NCI-H1436 (cell line): ENCODE measurements around the gene AKT1S1.
A peak's percentile ranks its signal among the peaks of the same experiment; 100 is the strongest.

Experiments
- DNase-seq: peaks from one replicate; lab custom pipeline; 2025; lab: John Stamatoyannopoulos, UW

AKT1S1 gene

GRCh38 chr19:49854378-49855263 is 22.5 kb downstream of the AKT1S1 start:
- DNase-seq: no peak

- DNase-seq: no peak
These were observed 23.2 kb downstream of the AKT1S1 start for GRCh38 chr19:49853852-49854377.

GRCh38 chr19:49852631-49853126 is 24.5 kb downstream of the AKT1S1 start:
- DNase-seq: no peak

GRCh38 chr19:49851456-49852259 is 25.5 kb downstream of the AKT1S1 start:
- DNase-seq: peak; percentile 66

- DNase-seq: peak; percentile 96
These were observed 26.4 kb downstream of the AKT1S1 start, which contains the start of gene PTOV1 for GRCh38 chr19:49850487-49851342. PTOV1 (plus strand) TSS chr19:49851159.

- no peak for DNase-seq
These were observed 27.0 kb downstream of the AKT1S1 start for GRCh38 chr19:49850221-49850486.

- DNase-seq: no peak
These were observed 27.5 kb downstream of the AKT1S1 start for GRCh38 chr19:49849433-49850220.

- no peak for DNase-seq
These were observed 28.2 kb downstream of the AKT1S1 start for GRCh38 chr19:49848938-49849337.

GRCh38 chr19:49847731-49848696 is 29.1 kb downstream of the AKT1S1 start:
- no peak for DNase-seq

GRCh38 chr19:49846408-49846807 is 30.7 kb downstream of the AKT1S1 start:
- no peak for DNase-seq

GRCh38 chr19:49845414-49845813 is 31.7 kb downstream of the AKT1S1 start:
- DNase-seq: no peak

GRCh38 chr19:49844138-49845095 is 32.7 kb downstream of the AKT1S1 start:
- DNase-seq: no peak

GRCh38 chr19:49843265-49843664 is 33.9 kb downstream of the AKT1S1 start:
- DNase-seq: no peak

- no peak for DNase-seq
These were observed 36.4 kb downstream of the AKT1S1 start for GRCh38 chr19:49840736-49841249.

GRCh38 chr19:49840321-49840720 is 36.8 kb downstream of the AKT1S1 start:
- DNase-seq: no peak

GRCh38 chr19:49839713-49840112 is 37.4 kb downstream of the AKT1S1 start:
- DNase-seq: no peak

GRCh38 chr19:49838885-49839588 is 38.1 kb downstream of the AKT1S1 start:
- DNase-seq: no peak

GRCh38 chr19:49837425-49837824 is 39.7 kb downstream of the AKT1S1 start:
- DNase-seq: no peak
